Gastrocnemius medialis (tissue), 4 donors: ENCODE data around the gene TMEM214. TPM values are rescaled to one million over a fixed set of nuclear protein-coding genes. Genes with fewer than 3 reads are reported as not detected.
"Not testable (repeated sequence)": the region's sequence is repeated elsewhere in the genome, so short reads cannot be mapped to it uniquely, and the experiment has no call there.

Experiments used
- ATAC-seq, 2 donors: fragments of 150-250 bp; one replicate each; pipeline ENCODE4 v1.9.1; 2016
- DNase-seq, 2 donors: peaks; one replicate each; pipeline ENCODE4 v3.0.0-alpha.2; 2019
- H3K27ac ChIP-seq, 4 donors: fragments of 200-600 bp; sonication (generic); 1 replicate in 1 of 4; 2 replicates in 3 of 4; pipeline ENCODE4 v1.5.1; 2016 to 2018; ENCODE audit warnings: mild to moderate bottlenecking in 2 of 4, moderate library complexity in 1 of 4
- H3K27me3 ChIP-seq, 3 donors: fragments of 200-600 bp; sonication (generic) in 2 of 3; 1 replicate in 1 of 3; 2 replicates in 2 of 3; pipeline versions ENCODE4 v1.5.1 to v1.6.0; 2016 to 2019; ENCODE audit warnings: mild to moderate bottlenecking in 1 of 3, moderate library complexity in 1 of 3
- H3K36me3 ChIP-seq, 2 donors: fragments of 200-600 bp; sonication (generic) in 1 of 2; one replicate each; pipeline ENCODE4 v1.5.1; 2017 to 2018
- H3K4me1 ChIP-seq, 2 donors: fragments of 200-600 bp; sonication (generic) in 1 of 2; one replicate each; pipeline ENCODE4 v1.5.1; 2016 to 2017; ENCODE audit warnings: mild to moderate bottlenecking in 2 of 2
- H3K4me3 ChIP-seq, 4 donors: fragments of 200-600 bp; sonication (generic) in 3 of 4; 1 replicate in 1 of 4; 2 replicates in 3 of 4; pipeline ENCODE4 v1.5.1; 2016 to 2019; ENCODE audit warnings: mild to moderate bottlenecking in 2 of 4
- H3K9me3 ChIP-seq, 3 donors: fragments of 200-600 bp; sonication (generic) in 2 of 3; 1 replicate in 1 of 3; 2 replicates in 2 of 3; pipeline ENCODE4 v1.5.1; 2016 to 2019
- CTCF ChIP-seq, 5 experiments: fragments of 450-650 bp in 3 of 5; fragments of 200-600 bp in 2 of 5; sonication (generic) in 2 of 5; IDR thresholded peaks in 4 of 5; conservative IDR thresholded peaks in 1 of 5; 1 replicate in 4 of 5; 2 replicates in 1 of 5; pipeline ENCODE4 v1.5.1; 2016 to 2019; ENCODE audit warnings: antibody characterized with exemption in 5 of 5, mild to moderate bottlenecking in 3 of 5, moderate library complexity in 3 of 5
- POLR2A ChIP-seq, 2 donors: fragments of 450-650 bp; IDR thresholded peaks; one replicate each; pipeline ENCODE4 v1.6.1; 2017; ENCODE audit warnings: antibody characterized with exemption in 2 of 2, mild to moderate bottlenecking in 2 of 2, moderate library complexity in 2 of 2
- in situ Hi-C, 4 donors: fragments of 200-750 bp; cut with MboI; loops; one replicate each; pipeline versions ENCODE4 v1.15.0 to v1.8.0; 2017; ENCODE audit warnings: low sequenced_read_pairs in 4 of 4
- intact Hi-C: fragments of 100-400 bp; cut with DNase I; formaldehyde crosslinking; loops from one replicate; pipeline ENCODE4 v1.15.1; 2023; ENCODE audit warnings: low total_unique reads
- total RNA-seq, 4 donors: library from RNA; depleted of rRNA; stranded (reverse); fragments of >200 nt; gene quantifications; one replicate each; pipeline versions ENCODE4 v1.1.0 to v1.2.3, GENCODE V29; 2016

The TMEM214 gene
- total RNA-seq, 4 donors from 2014 or later, result 20.0 to 37.7 (median 24.9) TPM

- H3K27me3 ChIP-seq, result no peaks in the 10 kb centered on the region
- ATAC-seq (no peak), DNase-seq (no peak)
- H3K4me1 ChIP-seq, result peaks cover 28 to 29% of the 10 kb centered on the region in 2 donors
- intact Hi-C loops (loop anchor here (5.0 kb wide), 1 partner anchor 286 kb away; the partner anchor contains the start of gene CENPA), in situ Hi-C loops (no loop called here)
- H3K36me3 ChIP-seq, result peaks cover 0 to 11% of the 10 kb centered on the region in 2 donors
- no peak for TF ChIP-seq POLR2A (IDR thresholded peaks at IDR 0.05)
- H3K4me3 ChIP-seq, result no peak overlapping the region
- no peaks in the 10 kb centered on the region for H3K9me3 ChIP-seq
- peak overlapping the region in 2 of 4 donors; percentile 33 to 64 for H3K27ac ChIP-seq
These were observed 41.0 kb downstream of the TMEM214 start for GRCh38 chr2:27073782-27074181.

GRCh38 chr2:27074738-27075565, 42.2 kb downstream of the TMEM214 start:
- Histone ChIP-seq H3K4me1 (peaks cover 17 to 23% of the 10 kb centered on the region in 2 donors), H3K27ac (peak overlapping the region in 1 of 4 donors; percentile 64), H3K27me3 (no peaks in the 10 kb centered on the region), H3K4me3 (no peak overlapping the region), H3K36me3 (peaks cover 0 to 2% of the 10 kb centered on the region in 2 donors), H3K9me3 (no peaks in the 10 kb centered on the region)
- DNase-seq (no peak), ATAC-seq (no peak)
- TF ChIP-seq CTCF (IDR thresholded peaks at IDR 0.05 in 4 of 5, conservative IDR thresholded peaks at IDR 0.05 in 1 of 5) (no peak), POLR2A (IDR thresholded peaks at IDR 0.05) (no peak)
- intact Hi-C loops, result loop anchor here (5.0 kb wide), 1 partner anchor 288 kb away; the partner anchor contains the start of gene CENPA
- in situ Hi-C loops, result no loop called here

- H3K36me3 ChIP-seq, in situ Hi-C loops, H3K9me3 ChIP-seq, ATAC-seq, DNase-seq, H3K27me3 ChIP-seq, intact Hi-C loops, H3K4me3 ChIP-seq: not testable (repeated sequence)
- peak overlapping the region in 1 of 4 donors; percentile 52 for H3K27ac ChIP-seq
- peaks cover 11 to 18% of the 10 kb centered on the region in 2 donors for H3K4me1 ChIP-seq
These were observed 42.8 kb downstream of the TMEM214 start for GRCh38 chr2:27075566-27075871.

GRCh38 chr2:27076323-27076722, 43.6 kb downstream of the TMEM214 start:
- intact Hi-C loops (no loop called here), in situ Hi-C loops (no loop called here)
- H3K27ac ChIP-seq, result peak overlapping the region in 2 of 4 donors; percentile 1 to 52
- DNase-seq, result no peak
- no peaks in the 10 kb centered on the region for H3K27me3 ChIP-seq
- no peaks in the 10 kb centered on the region for H3K36me3 ChIP-seq
- peaks cover 8 to 19% of the 10 kb centered on the region in 2 donors for H3K4me1 ChIP-seq
- H3K9me3 ChIP-seq, result no peaks in the 10 kb centered on the region
- TF ChIP-seq POLR2A (IDR thresholded peaks at IDR 0.05) (no peak), CTCF (IDR thresholded peaks at IDR 0.05 in 4 of 5, conservative IDR thresholded peaks at IDR 0.05 in 1 of 5) (no peak)
- no peak for ATAC-seq
- no peak overlapping the region for H3K4me3 ChIP-seq

- peaks cover 15 to 23% of the 10 kb centered on the region in 2 donors for H3K4me1 ChIP-seq
- H3K4me3 ChIP-seq, result no peak overlapping the region
- peak overlapping the region in 2 of 4 donors; percentile 52 to 75 for H3K27ac ChIP-seq
- DNase-seq (no peak), ATAC-seq (no peak)
- no peaks in the 10 kb centered on the region for H3K27me3 ChIP-seq
- intact Hi-C loops, result no loop called here
- no peaks in the 10 kb centered on the region for H3K9me3 ChIP-seq
- no peaks in the 10 kb centered on the region for H3K36me3 ChIP-seq
- TF ChIP-seq CTCF (IDR thresholded peaks at IDR 0.05 in 4 of 5, conservative IDR thresholded peaks at IDR 0.05 in 1 of 5), result no peak
- TF ChIP-seq POLR2A (IDR thresholded peaks at IDR 0.05), result no peak
- in situ Hi-C loops, result no loop called here
These were observed 44.5 kb downstream of the TMEM214 start for GRCh38 chr2:27077231-27077630.
